Skeletal muscle satellite cell (primary cell): ENCODE data around the gene IQCE.

Source experiments
- H3K27me3 ChIP-seq: 2 replicates; pipeline ENCODE4 v1.7.0; 2013; ENCODE audit warnings: low read length; ENCODE audit not compliant: control insufficient read depth, insufficient read depth
- H3K36me3 ChIP-seq: 2 replicates; pipeline ENCODE4 v1.7.0; 2013; ENCODE audit warnings: mild to moderate bottlenecking, control low read depth, low read length; ENCODE audit not compliant: insufficient read depth
- H3K4me1 ChIP-seq: 2 replicates; pipeline ENCODE4 v1.7.0; 2013; ENCODE audit warnings: low read length; ENCODE audit not compliant: control insufficient read depth, insufficient read depth
- H3K4me2 ChIP-seq: 2 replicates; pipeline ENCODE4 v1.7.0; 2013; ENCODE audit warnings: mild to moderate bottlenecking, low read length
- H3K4me3 ChIP-seq: 2 replicates; pipeline ENCODE4 v1.7.0; 2013; ENCODE audit warnings: low read length
- H3K9ac ChIP-seq: 2 replicates; pipeline ENCODE4 v1.7.0; 2013; ENCODE audit warnings: mild to moderate bottlenecking, low read depth, low read length, moderate library complexity
- H3K9me3 ChIP-seq: replicated peaks from 2 replicates; pipeline ENCODE4 v1.7.0; 2013; ENCODE audit warnings: mild to moderate bottlenecking, control low read depth, low read length

IQCE gene

GRCh38 chr7:2612445-2613097 lies 53.8 kb downstream of the IQCE start:
- H3K9ac ChIP-seq: no peak overlapping the region

GRCh38 chr7:2613098-2613930 lies 54.5 kb downstream of the IQCE start:
- Histone ChIP-seq H3K9me3 (no peaks in the 10 kb centered on the region), H3K4me2 (peak overlapping the region; percentile 60), H3K9ac (no peak overlapping the region), H3K27me3 (peaks cover 12% of the 10 kb centered on the region), H3K4me3 (no peak overlapping the region), H3K36me3 (no peaks in the 10 kb centered on the region), H3K4me1 (peaks cover 18% of the 10 kb centered on the region)

More at GRCh38 chr7:2612445-2613097, 53.8 kb downstream of the IQCE start:
- H3K4me2 ChIP-seq: no peak overlapping the region
- no peaks in the 10 kb centered on the region for H3K9me3 ChIP-seq
- H3K36me3 ChIP-seq: no peaks in the 10 kb centered on the region
- H3K27me3 ChIP-seq: peaks cover 12% of the 10 kb centered on the region
- peaks cover 19% of the 10 kb centered on the region for H3K4me1 ChIP-seq
- H3K4me3 ChIP-seq: no peak overlapping the region

- Histone ChIP-seq H3K27me3 (peaks cover 12% of the 10 kb centered on the region), H3K36me3 (no peaks in the 10 kb centered on the region), H3K9me3 (no peaks in the 10 kb centered on the region), H3K4me1 (peaks cover 25% of the 10 kb centered on the region), H3K4me2 (peak overlapping the region; percentile 60), H3K4me3 (no peak overlapping the region), H3K9ac (no peak overlapping the region)
Observed at GRCh38 chr7:2613931-2614600, 55.3 kb downstream of the IQCE start.

- H3K9me3 ChIP-seq: no peaks in the 10 kb centered on the region
- H3K4me3 ChIP-seq: no peak overlapping the region
- no peak overlapping the region for H3K9ac ChIP-seq
- no peaks in the 10 kb centered on the region for H3K36me3 ChIP-seq
- H3K4me2 ChIP-seq: peak overlapping the region; percentile 60
- H3K27me3 ChIP-seq: peaks cover 12% of the 10 kb centered on the region
- peaks cover 25% of the 10 kb centered on the region for H3K4me1 ChIP-seq
Observed at GRCh38 chr7:2614631-2615330, 56.0 kb downstream of the IQCE start.

GRCh38 chr7:2616387-2617324 lies 57.9 kb downstream of the IQCE start:
- Histone ChIP-seq H3K4me2 (no peak overlapping the region), H3K4me3 (no peak overlapping the region), H3K27me3 (peaks cover 12% of the 10 kb centered on the region), H3K9me3 (no peaks in the 10 kb centered on the region), H3K9ac (no peak overlapping the region), H3K36me3 (no peaks in the 10 kb centered on the region), H3K4me1 (peaks cover 33% of the 10 kb centered on the region)

- no peak overlapping the region for H3K4me3 ChIP-seq
- no peak overlapping the region for H3K4me2 ChIP-seq
- H3K27me3 ChIP-seq: peaks cover 12% of the 10 kb centered on the region
- H3K36me3 ChIP-seq: no peaks in the 10 kb centered on the region
- H3K9me3 ChIP-seq: no peaks in the 10 kb centered on the region
- no peak overlapping the region for H3K9ac ChIP-seq
- H3K4me1 ChIP-seq: peaks cover 33% of the 10 kb centered on the region
Observed at GRCh38 chr7:2617325-2617905, 58.6 kb downstream of the IQCE start.

GRCh38 chr7:2619116-2619515 lies 60.3 kb downstream of the IQCE start:
- H3K4me1 ChIP-seq: peaks cover 25% of the 10 kb centered on the region
- no peak overlapping the region for H3K9ac ChIP-seq
- peaks cover 4% of the 10 kb centered on the region for H3K27me3 ChIP-seq
- H3K36me3 ChIP-seq: no peaks in the 10 kb centered on the region
- H3K9me3 ChIP-seq: no peaks in the 10 kb centered on the region
- H3K4me3 ChIP-seq: no peak overlapping the region
- H3K4me2 ChIP-seq: peak overlapping the region; percentile 69

- Histone ChIP-seq H3K36me3 (no peaks in the 10 kb centered on the region), H3K27me3 (no peaks in the 10 kb centered on the region), H3K4me3 (no peak overlapping the region), H3K9me3 (no peaks in the 10 kb centered on the region), H3K9ac (no peak overlapping the region), H3K4me1 (peaks cover 27% of the 10 kb centered on the region), H3K4me2 (no peak overlapping the region)
Observed at GRCh38 chr7:2621061-2621828, 62.5 kb downstream of the IQCE start.

GRCh38 chr7:2621948-2622640 lies 63.3 kb downstream of the IQCE start:
- peaks cover 27% of the 10 kb centered on the region for H3K4me1 ChIP-seq

More at GRCh38 chr7:2621948-2622640, 63.3 kb downstream of the IQCE start:
- Histone ChIP-seq H3K9me3 (no peaks in the 10 kb centered on the region), H3K4me3 (no peak overlapping the region), H3K4me2 (no peak overlapping the region), H3K36me3 (no peaks in the 10 kb centered on the region), H3K27me3 (no peaks in the 10 kb centered on the region), H3K9ac (no peak overlapping the region)
